GM12873 (cell line): ENCODE measurements around the gene IFNAR1.

ENCODE experiments used
- CTCF ChIP-seq: IDR thresholded peaks from 2 replicates; pipeline ENCODE4 v1.5.1; 2012; ENCODE audit warnings: low read depth, mild to moderate bottlenecking, moderate library complexity, low read length, control low read depth; ENCODE audit not compliant: insufficient read depth; ENCODE audit errors: missing control alignments

Gene IFNAR1

DNA sequence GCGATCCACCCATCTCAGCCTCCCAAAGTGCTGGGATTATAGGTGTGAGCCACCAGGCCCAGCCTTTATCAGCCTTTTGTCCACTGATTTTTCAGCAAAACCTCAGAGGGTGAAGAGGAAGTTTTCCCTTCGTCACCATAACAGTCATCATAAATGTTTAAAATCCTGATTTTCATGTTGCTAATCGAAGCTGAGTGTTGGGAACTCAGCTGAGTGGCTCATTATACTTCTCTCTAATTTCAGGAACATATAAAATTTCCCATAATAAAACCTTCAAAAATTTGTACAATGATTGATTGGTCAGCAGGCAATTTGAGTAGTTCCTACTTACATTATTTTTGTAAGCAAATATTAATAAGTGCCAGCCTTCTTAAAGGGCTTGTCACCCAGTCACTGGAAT lies 46.6 kb downstream of the IFNAR1 start:
- no peak for TF ChIP-seq CTCF

DNA sequence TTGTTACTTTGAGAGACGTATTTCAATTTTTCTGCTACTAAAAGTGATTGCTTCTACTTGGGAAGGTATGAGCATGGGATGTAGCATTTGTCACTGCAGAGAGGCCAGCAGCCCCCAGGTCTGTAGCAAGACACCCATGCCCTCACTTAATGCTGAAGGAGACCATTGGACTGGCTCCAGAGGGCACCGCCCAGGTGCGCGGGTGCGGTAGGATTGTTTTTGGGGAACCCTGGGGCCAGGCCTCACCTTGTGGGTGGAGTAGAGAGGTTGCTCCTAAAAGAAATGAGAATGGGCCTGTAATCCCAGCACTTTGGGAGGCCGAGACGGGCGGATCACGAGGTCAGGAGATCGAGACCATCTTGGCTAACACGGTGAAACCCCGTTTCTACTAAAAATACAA lies 47.8 kb downstream of the IFNAR1 start:
- no peak for TF ChIP-seq CTCF

DNA sequence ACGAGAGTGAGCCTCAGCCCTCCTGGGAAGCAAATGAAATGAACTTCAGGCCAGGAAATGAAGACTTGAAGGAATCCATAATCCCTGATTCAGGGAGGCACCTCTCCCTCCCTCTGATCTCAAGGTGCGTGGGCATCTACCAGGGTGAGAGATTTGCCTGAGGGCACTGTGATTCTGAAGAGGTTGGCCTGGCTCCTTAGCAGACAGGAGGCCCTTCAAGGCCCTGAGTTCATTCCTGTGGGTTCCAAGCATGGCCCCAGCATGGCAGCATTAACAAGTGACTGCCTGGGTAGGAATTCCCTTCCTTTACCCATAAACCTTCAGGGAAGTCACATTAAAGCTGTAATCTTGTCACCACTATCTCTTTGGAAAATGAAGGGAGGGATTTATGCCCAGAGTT lies 48.7 kb downstream of the IFNAR1 start:
- TF ChIP-seq CTCF = no peak

DNA sequence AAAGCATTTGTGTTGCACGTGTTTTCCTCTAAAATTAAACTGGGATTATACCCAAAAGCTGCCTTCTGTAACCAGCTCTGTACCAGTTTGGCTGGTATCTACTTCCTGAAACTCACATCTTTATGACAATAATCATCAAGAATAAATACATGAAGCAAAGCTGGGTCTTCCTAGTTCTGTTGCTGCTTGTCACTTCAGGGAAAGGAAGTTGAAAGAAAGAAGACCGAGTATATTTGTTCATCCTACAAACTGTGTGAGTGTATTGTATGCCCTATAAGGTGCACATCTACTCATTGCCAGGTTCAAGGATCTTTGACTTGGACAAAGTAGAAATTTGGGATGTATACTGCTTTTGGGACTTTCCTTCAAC lies 49.3 kb downstream of the IFNAR1 start:
- no peak for TF ChIP-seq CTCF

DNA sequence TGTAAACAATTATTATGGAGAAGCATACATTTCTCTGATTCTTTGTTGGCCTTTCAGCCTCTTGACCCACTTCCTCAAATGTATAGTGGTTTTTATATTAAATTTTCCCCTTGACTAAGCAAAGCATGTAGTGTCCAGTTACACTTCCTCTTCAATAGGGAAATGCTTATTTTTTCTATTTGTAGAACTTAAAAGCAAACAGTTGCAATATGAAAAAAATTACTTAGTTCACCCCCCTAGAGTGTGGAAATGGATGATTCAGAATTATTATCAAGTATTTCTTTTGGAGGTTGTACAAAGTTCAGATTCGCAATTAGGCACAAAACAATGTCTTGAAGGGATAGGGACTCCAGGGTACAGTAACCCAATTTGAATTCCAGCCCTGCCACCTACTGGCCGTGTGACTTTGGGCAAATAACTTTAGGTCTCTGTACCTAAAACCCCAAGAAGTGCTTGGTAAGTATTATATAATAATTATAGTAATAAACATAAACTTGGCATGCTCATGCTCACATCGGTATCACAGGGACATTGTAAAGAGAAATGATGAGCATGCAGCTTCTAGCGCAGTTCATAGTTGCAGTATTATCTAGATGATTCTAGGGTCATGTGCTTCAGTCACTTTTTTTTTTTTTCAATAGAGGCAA lies 49.8 kb downstream of the IFNAR1 start:
- TF ChIP-seq CTCF = peak; percentile 70

- TF ChIP-seq CTCF = no peak
Observed at GRCh38 chr21:33375101-33375644, 50.4 kb downstream of the IFNAR1 start.

- TF ChIP-seq CTCF = no peak
Observed at GRCh38 chr21:33377221-33377920, 52.6 kb downstream of the IFNAR1 start.
